ENCODE data around the gene DEPDC5. TPM values are rescaled to one million over a fixed set of nuclear protein-coding genes. Genes with fewer than 3 reads are reported as not detected.
"Not testable (repeated sequence)": the region's sequence is repeated elsewhere in the genome, so short reads cannot be mapped to it uniquely, and the experiment has no call there.

The DEPDC5 gene
- 10 to 100 TPM; 29.1 to 38.1 TPM for total RNA-seq
- 11.1 TPM for polyA plus RNA-seq

DNA sequence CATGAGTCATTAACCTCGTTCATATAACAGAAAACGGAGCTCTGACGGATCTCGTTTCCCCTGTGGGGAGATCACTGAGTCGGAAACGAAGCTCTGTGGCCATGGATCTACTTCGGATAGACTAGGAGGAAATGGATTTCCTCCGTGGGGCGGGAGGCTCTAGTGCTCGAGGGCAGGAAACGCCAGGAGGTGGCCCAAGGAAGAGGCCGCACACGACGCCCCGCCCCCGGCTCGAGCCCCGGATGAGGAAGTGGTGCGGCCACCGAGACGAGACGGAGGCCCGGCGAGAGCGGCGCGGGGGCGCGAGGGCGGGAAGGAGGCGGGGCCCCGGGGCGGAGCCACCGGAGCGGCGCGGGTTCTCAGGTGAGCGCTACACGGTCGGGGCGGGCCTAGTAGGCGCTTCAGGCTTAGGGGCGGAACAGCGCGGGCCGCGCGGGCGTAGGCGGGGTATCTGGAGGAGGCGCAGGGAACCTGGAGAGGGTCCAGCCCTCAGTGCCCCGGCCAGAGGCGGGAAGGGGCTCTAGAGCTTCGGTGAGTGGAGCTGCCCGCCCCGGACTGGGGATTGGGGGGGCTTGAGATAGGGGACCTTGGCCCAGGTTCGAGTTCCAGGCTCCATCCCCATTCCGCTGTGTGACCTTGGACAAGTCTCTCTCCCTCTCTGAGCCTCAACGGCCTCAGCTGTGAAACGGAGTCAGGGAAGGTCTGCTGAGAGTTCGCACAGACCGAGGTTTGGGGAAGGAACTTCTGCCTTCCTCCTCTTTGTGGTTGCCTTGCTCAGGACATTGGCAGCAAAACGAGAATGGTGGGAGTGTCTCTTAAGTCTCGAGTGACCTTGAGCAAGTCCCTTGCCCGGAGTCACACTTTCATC, at the start of gene DEPDC5:
Gene DEPDC5, plus strand, starts transcription at position 386 of the 868 bp plus-strand sequence. CDS start 903 bp downstream, outside the sequence.
- Mint-ChIP-seq H3K27me3 (no peaks in the 10 kb centered on the region), H3K4me1 (peaks cover 40 to 50% (median 49%) of the 10 kb centered on the region in 3 donors), H3K9me3 (no peaks in the 10 kb centered on the region), H3K27ac (peak within 1 kb of the TSS; percentile 94 to 99 (median 99)), H3K4me3 (peak within 1 kb of the TSS; percentile 86 to 95 (median 90)), H3K36me3 (peaks cover 0 to 17% (median 2%) of the 10 kb centered on the region in 3 donors)
- DNase-seq, result peak; percentile 95 to 99 (median 96)
- ChIA-PET POLR2A (interaction anchor here (1.0 to 1.1 kb wide), 2 partner anchors 92 to 408 kb away, joined by 3 read pairs; partner anchors contain the start of gene PATZ1), CTCF (interaction anchor here (1.1 to 1.6 kb wide), 2 partner anchors 88 to 192 kb away, joined by 4 to 8 read pairs; no protein-coding TSS in a partner anchor)
- Histone ChIP-seq H3K4me1 (ENCODE audit: insufficient read depth, low read length) (peaks cover 38% of the 10 kb centered on the region), H3K9me3 (ENCODE audit: low read length) (no peaks in the 10 kb centered on the region), H3K27me3 (ENCODE audit: insufficient read depth, low read length, poor library complexity, severe bottlenecking) (no peaks in the 10 kb centered on the region), H3K4me3 (ENCODE audit: low read length) (peak within 1 kb of the TSS; percentile 70), H3K27ac (ENCODE audit: low read depth, low read length) (peak within 1 kb of the TSS; percentile 78), H3K36me3 (ENCODE audit: insufficient read depth, low read length) (no peaks in the 10 kb centered on the region)

DNA sequence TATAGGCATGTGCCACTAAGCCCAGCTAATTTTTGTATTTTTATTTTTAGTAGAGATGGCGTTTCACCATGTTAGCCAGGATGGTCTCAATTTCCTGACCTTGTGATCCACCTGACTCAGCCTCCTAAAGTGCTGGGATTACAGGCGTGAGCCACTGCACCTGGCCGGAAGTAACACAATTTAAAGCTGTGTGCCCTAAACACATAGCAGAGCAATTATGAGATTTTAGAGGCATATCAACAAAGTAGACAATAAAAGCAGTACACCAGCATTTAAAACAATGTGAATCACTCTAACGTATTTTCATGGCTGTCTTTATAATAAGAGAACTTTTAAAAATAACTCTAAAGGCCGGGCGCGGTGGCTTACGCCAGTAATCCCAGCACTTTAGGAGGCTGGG, 46.3 kb upstream of the DEPDC5 start:
- H3K27ac ChIP-seq (ENCODE audit: low read depth, low read length), result no peak overlapping the region
- H3K4me3 ChIP-seq (ENCODE audit: low read length), result no peak overlapping the region
- no peaks in the 10 kb centered on the region for H3K27me3 ChIP-seq (ENCODE audit: insufficient read depth, low read length, poor library complexity, severe bottlenecking)
- H3K27me3 Mint-ChIP-seq, result no peaks in the 10 kb centered on the region
- H3K4me1 Mint-ChIP-seq, result no peaks in the 10 kb centered on the region
- peaks cover 10 to 48% (median 16%) of the 10 kb centered on the region in 3 donors for H3K36me3 Mint-ChIP-seq
- no peak for DNase-seq
- H3K4me1 ChIP-seq (ENCODE audit: insufficient read depth, low read length), result no peaks in the 10 kb centered on the region
- H3K36me3 ChIP-seq (ENCODE audit: insufficient read depth, low read length), result peaks cover 32% of the 10 kb centered on the region
- no peak overlapping the region for H3K27ac Mint-ChIP-seq
- H3K4me3 Mint-ChIP-seq, result no peak overlapping the region
- H3K9me3 ChIP-seq (ENCODE audit: low read length), result no peaks in the 10 kb centered on the region
- no peaks in the 10 kb centered on the region for H3K9me3 Mint-ChIP-seq
- CTCF ChIA-PET, result no interaction called here
- POLR2A ChIA-PET, result no interaction called here

DNA sequence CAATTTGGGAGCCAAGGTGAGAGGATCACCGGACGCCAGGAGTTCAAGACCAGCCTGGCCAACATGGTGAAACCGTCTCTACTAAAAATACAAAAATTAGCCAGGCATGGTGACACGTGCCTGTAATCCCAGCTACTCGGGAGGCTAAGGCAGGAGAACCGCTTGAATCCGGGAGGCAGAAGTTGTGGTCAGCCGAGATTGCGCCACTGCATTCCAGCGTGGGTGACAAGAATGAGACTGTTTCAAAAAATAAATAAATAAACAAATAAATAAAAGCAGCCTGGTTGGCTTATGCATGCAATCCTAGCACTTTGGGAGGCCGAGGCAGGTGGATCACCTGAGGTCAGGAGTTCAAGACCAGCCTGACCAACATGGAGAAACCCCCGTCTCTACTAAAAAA, 42.6 kb upstream of the DEPDC5 start:
- peaks cover 44% of the 10 kb centered on the region for H3K36me3 ChIP-seq (ENCODE audit: insufficient read depth, low read length)
- H3K4me3 ChIP-seq (ENCODE audit: low read length); POLR2A ChIA-PET; H3K4me1 ChIP-seq (ENCODE audit: insufficient read depth, low read length); H3K9me3 Mint-ChIP-seq; H3K27ac Mint-ChIP-seq; H3K27ac ChIP-seq (ENCODE audit: low read depth, low read length); H3K27me3 ChIP-seq (ENCODE audit: insufficient read depth, low read length, poor library complexity, severe bottlenecking); H3K9me3 ChIP-seq (ENCODE audit: low read length); H3K4me3 Mint-ChIP-seq; CTCF ChIA-PET; H3K27me3 Mint-ChIP-seq; DNase-seq; H3K4me1 Mint-ChIP-seq: not testable (repeated sequence)
- H3K36me3 Mint-ChIP-seq, result peaks cover 9 to 59% (median 27%) of the 10 kb centered on the region in 3 donors

DNA sequence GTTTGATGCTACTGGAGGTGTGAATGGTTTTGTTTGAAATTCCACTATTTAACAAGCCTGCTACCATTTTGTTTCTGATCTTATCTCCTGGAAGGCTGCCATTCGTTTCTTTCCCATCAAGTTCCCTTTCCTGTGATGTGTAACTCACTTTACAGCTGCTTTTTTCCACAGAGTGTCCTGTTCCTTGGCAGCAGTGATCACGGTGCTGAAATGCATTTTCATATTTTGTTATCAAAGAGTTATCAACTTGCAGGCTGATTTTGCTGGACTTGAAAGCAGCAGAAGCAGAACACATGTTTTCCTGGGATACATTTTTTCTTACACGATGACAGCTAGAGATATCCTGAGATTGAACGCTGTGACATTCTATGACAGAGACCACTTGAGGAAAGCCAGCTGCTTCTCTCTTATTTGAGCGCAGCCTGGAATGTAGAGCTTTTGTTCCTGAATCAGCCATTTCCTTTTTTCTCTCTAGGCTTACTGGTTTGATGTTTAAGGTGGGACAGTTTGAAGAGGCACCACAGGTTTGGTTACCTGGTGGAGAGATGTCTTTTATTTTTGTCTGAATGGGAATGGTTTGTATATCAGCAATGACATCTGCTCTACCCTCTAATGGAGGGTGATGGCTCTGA, 38.6 kb upstream of the DEPDC5 start:
- Histone ChIP-seq H3K9me3 (ENCODE audit: low read length) (no peaks in the 10 kb centered on the region), H3K27me3 (ENCODE audit: insufficient read depth, low read length, poor library complexity, severe bottlenecking) (no peaks in the 10 kb centered on the region), H3K36me3 (ENCODE audit: insufficient read depth, low read length) (peaks cover 57% of the 10 kb centered on the region), H3K27ac (ENCODE audit: low read depth, low read length) (no peak overlapping the region), H3K4me3 (ENCODE audit: low read length) (no peak overlapping the region), H3K4me1 (ENCODE audit: insufficient read depth, low read length) (no peaks in the 10 kb centered on the region)
- Mint-ChIP-seq H3K9me3 (no peaks in the 10 kb centered on the region), H3K27ac (peak overlapping the region in 1 of 8 donors; percentile 27), H3K4me1 (no peaks in the 10 kb centered on the region), H3K36me3 (peaks cover 15 to 78% (median 34%) of the 10 kb centered on the region in 3 donors), H3K27me3 (no peaks in the 10 kb centered on the region), H3K4me3 (no peak overlapping the region)
- ChIA-PET POLR2A (no interaction called here), CTCF (no interaction called here)
- DNase-seq, result no peak

DNA sequence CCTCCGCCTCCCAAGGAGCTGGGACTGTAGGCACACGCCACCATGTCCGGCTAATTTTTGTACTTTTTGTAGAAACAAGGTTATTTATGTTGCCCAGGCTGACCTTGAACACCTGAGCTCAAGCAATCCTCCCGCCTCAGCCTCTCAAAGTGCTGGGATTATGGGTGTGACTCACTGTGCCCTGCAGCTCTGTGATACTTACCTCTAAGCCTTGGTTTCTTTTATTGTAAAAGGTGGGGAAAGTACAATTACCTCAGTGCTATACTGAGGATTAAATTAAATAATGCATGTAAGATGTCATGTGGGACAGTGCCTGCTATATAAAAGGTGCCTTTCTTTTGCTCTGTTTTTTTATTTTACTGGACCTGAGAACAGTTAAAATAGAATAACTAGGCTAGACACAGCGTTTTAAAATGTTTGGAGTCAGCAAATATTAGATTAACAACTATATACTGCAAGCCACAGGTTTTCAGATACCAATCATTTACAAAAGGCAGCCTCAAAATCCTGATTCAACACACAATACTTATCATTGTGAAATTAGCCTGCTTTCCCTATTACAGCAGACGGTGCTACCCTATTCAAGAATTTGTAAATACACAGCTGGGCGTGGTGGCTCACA, 33.9 kb upstream of the DEPDC5 start:
- ChIA-PET POLR2A (no interaction called here), CTCF (no interaction called here)
- DNase-seq, result no peak
- H3K4me3 ChIP-seq (ENCODE audit: low read length), result no peak overlapping the region
- Mint-ChIP-seq H3K27me3 (no peaks in the 10 kb centered on the region), H3K27ac (no peak overlapping the region), H3K36me3 (peaks cover 12 to 80% (median 24%) of the 10 kb centered on the region in 3 donors), H3K4me3 (no peak overlapping the region), H3K4me1 (peaks cover 0 to 12% (median 7%) of the 10 kb centered on the region in 3 donors), H3K9me3 (no peaks in the 10 kb centered on the region)
- H3K9me3 ChIP-seq (ENCODE audit: low read length), result no peaks in the 10 kb centered on the region
- H3K36me3 ChIP-seq (ENCODE audit: insufficient read depth, low read length), result peaks cover 23% of the 10 kb centered on the region
- H3K27ac ChIP-seq (ENCODE audit: low read depth, low read length), result no peak overlapping the region
- no peaks in the 10 kb centered on the region for H3K27me3 ChIP-seq (ENCODE audit: insufficient read depth, low read length, poor library complexity, severe bottlenecking)
- H3K4me1 ChIP-seq (ENCODE audit: insufficient read depth, low read length), result no peaks in the 10 kb centered on the region

DNA sequence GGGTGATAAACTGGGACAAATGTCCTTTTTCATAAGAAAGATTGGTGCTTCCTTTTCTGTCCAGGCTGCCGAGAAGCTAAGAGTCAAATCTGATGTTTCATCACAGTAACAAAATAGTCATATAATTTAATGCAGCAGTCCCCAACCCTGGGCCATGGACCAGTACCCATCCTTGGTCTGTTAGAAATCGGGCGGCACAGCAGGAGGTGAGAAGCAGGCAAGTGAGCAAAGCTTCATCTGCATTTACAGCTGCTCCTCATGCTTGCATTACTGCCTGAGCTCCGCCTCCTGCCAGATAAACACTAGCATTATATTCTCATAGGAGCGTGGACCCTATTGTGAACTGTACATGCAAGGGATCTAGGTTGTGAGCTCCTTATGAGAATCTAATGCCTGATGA, 30.1 kb upstream of the DEPDC5 start:
- H3K36me3 Mint-ChIP-seq, result peaks cover 0 to 69% (median 8%) of the 10 kb centered on the region in 3 donors
- H3K9me3 ChIP-seq (ENCODE audit: low read length), result no peaks in the 10 kb centered on the region
- no peak overlapping the region for H3K27ac ChIP-seq (ENCODE audit: low read depth, low read length)
- peaks cover 0 to 22% (median 9%) of the 10 kb centered on the region in 3 donors for H3K4me1 Mint-ChIP-seq
- H3K27me3 Mint-ChIP-seq, result no peaks in the 10 kb centered on the region
- H3K36me3 ChIP-seq (ENCODE audit: insufficient read depth, low read length), result no peaks in the 10 kb centered on the region
- no peak for DNase-seq
- no peak overlapping the region for H3K4me3 ChIP-seq (ENCODE audit: low read length)
- H3K9me3 Mint-ChIP-seq, result no peaks in the 10 kb centered on the region
- no peaks in the 10 kb centered on the region for H3K27me3 ChIP-seq (ENCODE audit: insufficient read depth, low read length, poor library complexity, severe bottlenecking)
- CTCF ChIA-PET, result interaction anchor here (0.7 kb wide), 1 partner anchor 543 kb away, joined by 3 read pairs; no protein-coding TSS in a partner anchor
- H3K27ac Mint-ChIP-seq, result peak overlapping the region in 1 of 8 donors; percentile 64
- H3K4me1 ChIP-seq (ENCODE audit: insufficient read depth, low read length), result no peaks in the 10 kb centered on the region
- POLR2A ChIA-PET, result no interaction called here
- no peak overlapping the region for H3K4me3 Mint-ChIP-seq

DNA sequence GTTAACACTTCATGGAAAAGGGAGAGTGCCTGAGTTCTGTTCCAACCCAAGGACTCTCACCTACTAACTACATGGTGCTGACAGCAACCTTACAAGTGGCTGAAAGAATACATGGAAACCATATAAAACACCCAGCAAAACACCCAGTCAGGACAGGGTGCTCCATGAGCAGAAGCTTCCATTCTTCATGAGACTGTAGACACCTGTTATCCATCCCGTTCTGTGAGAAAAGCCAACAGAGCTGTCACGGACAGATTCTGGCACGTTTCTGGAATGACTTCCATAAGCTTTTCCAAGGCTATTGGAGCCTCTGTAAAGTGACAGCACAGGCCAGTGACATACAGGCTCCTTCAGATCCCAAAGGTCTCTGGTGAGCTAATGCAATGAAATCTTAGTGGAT, 27.1 kb upstream of the DEPDC5 start:
- no peak for DNase-seq
- Histone ChIP-seq H3K27me3 (ENCODE audit: insufficient read depth, low read length, poor library complexity, severe bottlenecking) (no peaks in the 10 kb centered on the region), H3K4me1 (ENCODE audit: insufficient read depth, low read length) (no peaks in the 10 kb centered on the region), H3K36me3 (ENCODE audit: insufficient read depth, low read length) (no peaks in the 10 kb centered on the region), H3K27ac (ENCODE audit: low read depth, low read length) (no peak overlapping the region), H3K4me3 (ENCODE audit: low read length) (no peak overlapping the region), H3K9me3 (ENCODE audit: low read length) (no peaks in the 10 kb centered on the region)
- Mint-ChIP-seq H3K4me1 (peaks cover 2 to 25% (median 4%) of the 10 kb centered on the region in 3 donors), H3K9me3 (no peaks in the 10 kb centered on the region), H3K4me3 (no peak overlapping the region), H3K27me3 (no peaks in the 10 kb centered on the region), H3K36me3 (peaks cover 0 to 47% (median 4%) of the 10 kb centered on the region in 3 donors), H3K27ac (peak overlapping the region in 1 of 8 donors; percentile 17)
- ChIA-PET POLR2A (no interaction called here), CTCF (interaction anchor here (1.0 kb wide), 1 partner anchor 61 kb away, joined by 3 read pairs; no protein-coding TSS in a partner anchor)

All from CD8-positive, alpha-beta memory T cell (primary cell).